Ramos (cell line): ENCODE measurements around the gene C2CD4A.

Experiments used
- in situ Hi-C: fragments of 300-500 bp; cut with MboI; formaldehyde crosslinking; loops from one replicate; pipeline ENCODE4 v1.14.3; 2022; ENCODE audit warnings: low sequenced_read_pairs; ENCODE audit not compliant: unreplicated experiment

The C2CD4A gene

GRCh38 chr15:62090988-62091387, 24.2 kb downstream of the C2CD4A start:
- in situ Hi-C loops, result no loop called here

- in situ Hi-C loops, result no loop called here
Measured at GRCh38 chr15:62093809-62094208, 27.0 kb downstream of the C2CD4A start.

GRCh38 chr15:62094388-62094787, 27.6 kb downstream of the C2CD4A start:
- in situ Hi-C loops, result no loop called here

- in situ Hi-C loops, result no loop called here
Measured at GRCh38 chr15:62099094-62099601, 32.4 kb downstream of the C2CD4A start.

- in situ Hi-C loops, result no loop called here
Measured at GRCh38 chr15:62103431-62103830, 36.7 kb downstream of the C2CD4A start.

GRCh38 chr15:62104401-62104800, 37.6 kb downstream of the C2CD4A start:
- in situ Hi-C loops, result no loop called here

- in situ Hi-C loops, result no loop called here
Measured at GRCh38 chr15:62104846-62105245, 38.1 kb downstream of the C2CD4A start.

- in situ Hi-C loops, result no loop called here
Measured at GRCh38 chr15:62105266-62105665, 38.5 kb downstream of the C2CD4A start.

GRCh38 chr15:62106096-62106495, 39.3 kb downstream of the C2CD4A start:
- in situ Hi-C loops, result no loop called here

GRCh38 chr15:62107571-62108121, 40.9 kb downstream of the C2CD4A start:
- in situ Hi-C loops, result no loop called here

GRCh38 chr15:62108411-62108810, 41.6 kb downstream of the C2CD4A start:
- in situ Hi-C loops, result no loop called here

GRCh38 chr15:62109437-62109836, 42.7 kb downstream of the C2CD4A start:
- in situ Hi-C loops, result no loop called here

GRCh38 chr15:62109982-62110851, 43.4 kb downstream of the C2CD4A start:
- in situ Hi-C loops, result no loop called here

GRCh38 chr15:62112081-62112480, 45.3 kb downstream of the C2CD4A start:
- in situ Hi-C loops, result no loop called here

- in situ Hi-C loops, result no loop called here
Measured at GRCh38 chr15:62112616-62113593, 46.1 kb downstream of the C2CD4A start.

GRCh38 chr15:62115847-62116246, 49.1 kb downstream of the C2CD4A start:
- in situ Hi-C loops, result no loop called here

- in situ Hi-C loops, result no loop called here
Measured at GRCh38 chr15:62118520-62119226, 51.9 kb downstream of the C2CD4A start.

- in situ Hi-C loops, result no loop called here
Measured at GRCh38 chr15:62119227-62119864, 52.6 kb downstream of the C2CD4A start.

GRCh38 chr15:62119874-62120273, 53.1 kb downstream of the C2CD4A start:
- in situ Hi-C loops, result no loop called here
